Ovary (tissue), 9 donors: ENCODE results near the gene SULT1C3. TPM values are rescaled to one million over a fixed set of nuclear protein-coding genes. Genes with fewer than 3 reads are reported as not detected.

Source experiments
- DNase-seq, 5 donors: peaks; one replicate each; pipeline ENCODE4 v3.0.0-alpha.2; 2019 to 2020
- H3K27ac ChIP-seq, 2 donors: fragments of 200-600 bp; one replicate each; pipeline versions ENCODE4 v1.5.1 to v1.8.0; 2019 to 2022
- H3K27me3 ChIP-seq: fragments of 200-600 bp; one replicate; pipeline ENCODE4 v1.8.0; 2022
- H3K36me3 ChIP-seq: fragments of 200-600 bp; sonication (generic); one replicate; pipeline ENCODE4 v1.5.1; 2019
- H3K4me1 ChIP-seq: one replicate; pipeline ENCODE4 v1.8.1; 2013; ENCODE audit warnings: mild to moderate bottlenecking, moderate library complexity; ENCODE audit not compliant: insufficient read depth
- H3K4me3 ChIP-seq: fragments of 200-600 bp; sonication (generic); one replicate; pipeline ENCODE4 v1.5.1; 2017
- H3K9me3 ChIP-seq, 2 donors: fragments of 200-600 bp in 1 of 2; sonication (generic) in 1 of 2; one replicate each; pipeline versions ENCODE4 v1.5.1 to v1.8.1; 2013 to 2019; ENCODE audit warnings: mild to moderate bottlenecking in 1 of 2, moderate library complexity in 1 of 2
- EP300 ChIP-seq: sonication (generic); formaldehyde crosslinking; IDR thresholded peaks from one replicate; pipeline ENCODE4 v1.6.1; 2017; ENCODE audit warnings: antibody characterized with exemption
- POLR2A ChIP-seq: fragments of 450-650 bp; IDR thresholded peaks from one replicate; pipeline ENCODE4 v1.6.1; 2017; ENCODE audit warnings: antibody characterized with exemption, mild to moderate bottlenecking, moderate library complexity
- WGBS, 3 donors: extraction: QIAGEN DNeasy Blood & Tissue Kit in 1 of 3; methylation state at CpG; one replicate each; pipeline versions ENCODE4 v1.1.5 to v1.1.7; 2013 to 2017; 5-methylcytosine and 5-hydroxymethylcytosine counted together
- intact Hi-C, 4 donors: fragments of 100-400 bp; cut with DNase I; formaldehyde crosslinking; loops; one replicate each; pipeline versions ENCODE4 v1.11.0 to v1.15.1; 2022 to 2023
- polyA plus RNA-seq, 2 donors: library from polyadenylated mRNA; stranded (reverse); fragments of 200-250 nt in 1 of 2; fragments of 350-450 nt in 1 of 2; fragmentation: Illumina TruSeq in 1 of 2; extraction: RNeasy Lipid Tissue Mini Kit (QIAGEN cat#74804) in 1 of 2; gene quantifications; one replicate each; pipeline ENCODE4 v1.2.3, GENCODE V29; 2013 to 2014
- total RNA-seq, 7 donors: library from RNA; depleted of rRNA in 2 of 7; stranded (reverse); fragments of >200 nt in 2 of 7; fragmentation: NEBNext Ultra II Directional in 3 of 7; extraction: Animal tissue kit (Norgen Biotek cat#: 25700) in 3 of 7; gene quantifications; one replicate each; pipeline versions ENCODE4 v1.1.0 to v1.2.4, GENCODE V29; 2016 to 2023
- TF ChIP-seq, protein P1 (sequence below), 3 donors: fragments of 450-650 bp in 2 of 3; fragments of 200-600 bp in 1 of 3; IDR thresholded peaks; one replicate each; pipeline versions ENCODE4 v1.5.1 to v1.8.0; 2016 to 2022; ENCODE audit warnings: antibody characterized with exemption in 3 of 3, mild to moderate bottlenecking in 1 of 3
- donor health status: DM: no; HTN: no; CAD: no; lungs with moderate emphysema.
- donor health status: DM: no; HTN: no; CAD: no.
- donor health status: Bipolar disorder and iron deficiency.
- donor health status: DM: yes; HTN: yes; CAD: no.
- donor health status: DM: no; HTN: no; CAD: no.
- donor health status: DM: yes; HTN: yes; CAD: no.

The SULT1C3 gene
- total and polyA plus RNA-seq, 9 donors: not detected

DNA sequence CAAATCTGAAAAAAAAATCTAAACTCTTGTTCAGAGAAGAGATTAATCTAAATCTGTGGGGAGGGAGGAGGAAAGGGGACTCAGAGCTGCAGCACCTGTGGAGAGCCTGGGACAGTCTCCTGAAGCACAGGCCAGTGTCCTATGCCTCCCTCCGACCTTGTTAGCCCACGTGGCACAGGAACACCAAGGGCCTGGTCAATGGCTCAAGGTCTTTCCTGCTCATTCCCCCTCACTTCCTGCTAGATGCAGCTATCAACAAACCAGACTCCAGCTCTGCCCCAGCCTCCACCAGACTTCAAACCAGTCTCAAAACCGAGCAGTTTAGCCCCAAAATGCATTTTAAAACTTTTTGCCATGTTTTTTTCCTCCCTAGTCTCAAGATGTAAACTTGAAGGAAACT is 20.1 kb upstream of the SULT1C3 start:
- DNase-seq: no peak
- Histone ChIP-seq H3K9me3 (no peaks in the 10 kb centered on the region), H3K36me3 (no peaks in the 10 kb centered on the region), H3K4me3 (no peak overlapping the region), H3K27me3 (no peaks in the 10 kb centered on the region), H3K4me1 (no peaks in the 10 kb centered on the region), H3K27ac (no peak overlapping the region)
- 23 to 38% (median 24%) methylated on average over 3 of the region's 3 CpGs for WGBS, 3 donors
- TF ChIP-seq EP300 (no peak), POLR2A (no peak)
- TF ChIP-seq, protein P1, sequence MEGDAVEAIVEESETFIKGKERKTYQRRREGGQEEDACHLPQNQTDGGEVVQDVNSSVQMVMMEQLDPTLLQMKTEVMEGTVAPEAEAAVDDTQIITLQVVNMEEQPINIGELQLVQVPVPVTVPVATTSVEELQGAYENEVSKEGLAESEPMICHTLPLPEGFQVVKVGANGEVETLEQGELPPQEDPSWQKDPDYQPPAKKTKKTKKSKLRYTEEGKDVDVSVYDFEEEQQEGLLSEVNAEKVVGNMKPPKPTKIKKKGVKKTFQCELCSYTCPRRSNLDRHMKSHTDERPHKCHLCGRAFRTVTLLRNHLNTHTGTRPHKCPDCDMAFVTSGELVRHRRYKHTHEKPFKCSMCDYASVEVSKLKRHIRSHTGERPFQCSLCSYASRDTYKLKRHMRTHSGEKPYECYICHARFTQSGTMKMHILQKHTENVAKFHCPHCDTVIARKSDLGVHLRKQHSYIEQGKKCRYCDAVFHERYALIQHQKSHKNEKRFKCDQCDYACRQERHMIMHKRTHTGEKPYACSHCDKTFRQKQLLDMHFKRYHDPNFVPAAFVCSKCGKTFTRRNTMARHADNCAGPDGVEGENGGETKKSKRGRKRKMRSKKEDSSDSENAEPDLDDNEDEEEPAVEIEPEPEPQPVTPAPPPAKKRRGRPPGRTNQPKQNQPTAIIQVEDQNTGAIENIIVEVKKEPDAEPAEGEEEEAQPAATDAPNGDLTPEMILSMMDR (IDR thresholded peaks at IDR 0.05): no peak
- intact Hi-C loops: no loop called here

DNA sequence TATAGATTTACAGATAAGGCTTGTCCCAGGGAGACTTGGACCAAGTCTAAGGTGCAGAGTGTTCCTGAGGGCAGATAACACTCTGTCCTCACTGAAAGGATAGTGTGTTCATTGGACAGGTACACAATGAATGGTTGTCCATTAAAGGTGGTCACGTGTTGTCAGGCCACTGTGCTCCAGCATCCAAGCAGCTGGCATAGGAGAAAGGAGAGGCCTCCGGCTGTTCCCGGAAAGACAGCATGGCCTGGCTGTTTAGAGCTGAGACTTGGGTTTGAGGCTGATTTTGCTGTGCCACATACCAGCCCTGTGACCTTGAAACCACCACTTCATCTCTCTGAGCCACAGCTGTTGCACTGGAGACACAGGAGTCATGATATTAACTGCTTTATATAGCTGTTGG is 19.6 kb upstream of the SULT1C3 start:
- no peak for DNase-seq
- Histone ChIP-seq H3K36me3 (no peaks in the 10 kb centered on the region), H3K9me3 (no peaks in the 10 kb centered on the region), H3K4me1 (no peaks in the 10 kb centered on the region), H3K27me3 (no peaks in the 10 kb centered on the region), H3K27ac (no peak overlapping the region), H3K4me3 (no peak overlapping the region)
- intact Hi-C loops: no loop called here
- WGBS, 3 donors: 70 to 76% (median 74%) methylated on average over 3 of the region's 3 CpGs
- TF ChIP-seq, protein P1 (IDR thresholded peaks at IDR 0.05): no peak
- TF ChIP-seq POLR2A (no peak), EP300 (no peak)

DNA sequence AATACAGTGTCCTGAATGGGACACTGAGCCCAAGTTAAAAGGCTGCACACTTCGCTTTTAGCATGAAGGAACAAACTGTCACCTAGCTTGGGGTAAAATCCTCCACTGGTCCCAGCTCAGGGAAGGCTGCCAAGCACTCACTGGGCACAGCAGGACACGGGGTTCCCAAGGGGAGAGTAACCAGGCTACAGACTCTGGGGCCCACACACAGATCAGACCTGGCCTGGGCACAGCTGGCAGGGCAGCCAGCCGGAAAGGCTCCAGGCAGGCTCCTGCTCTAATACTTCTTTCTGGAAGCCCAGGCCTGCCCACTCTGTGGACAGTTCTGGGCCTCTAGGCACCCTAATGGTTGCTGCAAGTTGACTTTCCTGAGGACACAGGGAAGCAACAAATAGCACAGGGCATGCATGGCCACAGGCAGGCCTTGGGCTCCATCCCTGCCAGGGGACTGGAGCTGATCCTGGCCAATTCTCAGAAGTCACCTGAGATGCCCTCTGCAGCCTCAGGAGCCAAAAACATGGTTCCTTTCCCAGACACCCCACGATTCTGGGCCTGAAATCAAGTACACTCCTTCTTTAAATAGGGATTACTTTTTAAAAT is 18.7 kb upstream of the SULT1C3 start:
- Histone ChIP-seq H3K4me3 (no peak overlapping the region), H3K36me3 (no peaks in the 10 kb centered on the region), H3K9me3 (no peaks in the 10 kb centered on the region), H3K27me3 (no peaks in the 10 kb centered on the region), H3K4me1 (no peaks in the 10 kb centered on the region), H3K27ac (no peak overlapping the region)
- no peak for DNase-seq
- 83 to 90% (median 83%) methylated on average over 4 of the region's 4 CpGs for WGBS, 3 donors
- intact Hi-C loops: no loop called here
- TF ChIP-seq EP300 (no peak), POLR2A (no peak)
- TF ChIP-seq, protein P1 (IDR thresholded peaks at IDR 0.05): no peak

DNA sequence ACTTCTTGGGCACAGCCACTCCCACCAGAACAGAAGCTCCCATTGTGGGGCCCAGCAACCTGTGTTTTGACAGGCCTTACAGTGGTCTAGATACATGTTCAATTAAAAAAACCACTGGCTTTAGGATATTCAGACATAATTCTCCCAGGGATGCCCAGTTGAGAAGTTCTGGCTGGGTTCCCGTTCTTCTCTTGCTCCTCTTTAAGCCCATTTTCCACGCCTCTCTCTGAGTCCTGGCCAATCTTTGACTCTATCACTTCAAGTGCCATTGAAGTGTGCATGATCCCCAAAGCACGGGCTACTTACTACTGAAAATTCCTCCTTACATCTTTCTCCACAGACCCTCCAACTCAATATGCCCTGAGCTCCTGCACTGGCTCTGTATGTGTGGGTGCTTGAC is 17.5 kb upstream of the SULT1C3 start:
- Histone ChIP-seq H3K36me3 (no peaks in the 10 kb centered on the region), H3K4me1 (no peaks in the 10 kb centered on the region), H3K4me3 (no peak overlapping the region), H3K27me3 (no peaks in the 10 kb centered on the region), H3K27ac (no peak overlapping the region), H3K9me3 (no peaks in the 10 kb centered on the region)
- DNase-seq: no peak
- TF ChIP-seq, protein P1 (IDR thresholded peaks at IDR 0.05): no peak
- TF ChIP-seq EP300 (no peak), POLR2A (no peak)
- intact Hi-C loops: no loop called here
- WGBS, 3 donors: 90 to 91% (median 91%) methylated on average over 3 of the region's 3 CpGs
